ENCODE data around the gene TYMP.

The TYMP gene

GRCh38 chr22:50532824-50533796 is 3.3 kb upstream of the TYMP start:
- Histone ChIP-seq H3K4me3 (ENCODE audit: low read depth, low read length) (no peak overlapping the region), H3K4me1 (ENCODE audit: control insufficient read depth, insufficient read depth, low read length) (no peaks in the 10 kb centered on the region; the same call in 1 of the 2 replicates), H3K9me3 (ENCODE audit: control insufficient read depth, insufficient read depth, low read depth, low read length) (no peaks in the 10 kb centered on the region), H3K27ac (ENCODE audit: extremely low read depth, low read depth, low read length) (no peak overlapping the region), H3K36me3 (ENCODE audit: control insufficient read depth in 2 of 2, insufficient read depth in 1 of 2, low read length in 2 of 2) (no peaks in the 10 kb centered on the region)
- ChIA-PET POLR2A (interaction anchor here (0.6 kb wide), 1 partner anchor 231 kb away, joined by 4 read pairs; no protein-coding TSS in a partner anchor), CTCF (interaction anchor here (1.2 kb wide), 1 partner anchor 7 kb away, joined by 5 read pairs; the partner anchor contains the start of gene SCO2)
- TF ChIP-seq ZNF664 (tag by site-specific recombination; IDR thresholded peaks at IDR 0.05) (no peak), ZNF18 (tag by site-specific recombination; IDR thresholded peaks at IDR 0.05) (no peak), ZNF121 (tag by site-specific recombination; IDR thresholded peaks at IDR 0.05) (peak; percentile 90), ZSCAN18 (tag by site-specific recombination; IDR thresholded peaks at IDR 0.05) (no peak), HIC1 (tag by site-specific recombination; IDR thresholded peaks at IDR 0.05) (no peak), ZNF175 (tag by site-specific recombination; IDR thresholded peaks at IDR 0.05) (no peak), GFI1B (tag by site-specific recombination; IDR thresholded peaks at IDR 0.05) (no peak), KLF16 (tag by site-specific recombination; IDR thresholded peaks at IDR 0.05) (no peak), ZNF362 (tag by site-specific recombination; IDR thresholded peaks at IDR 0.05) (0 out of 2 replicates have a peak, but pooled peaks have one; percentile 31), IKZF3 (tag by site-specific recombination; IDR thresholded peaks at IDR 0.05) (no peak)

- H3K4me3 ChIP-seq (ENCODE audit: low read depth, low read length): no peak overlapping the region
- ChIA-PET POLR2A (interaction anchor here (0.7 kb wide), 1 partner anchor 57 kb away, joined by 3 read pairs; no protein-coding TSS in a partner anchor), CTCF (no interaction called here)
- no peak overlapping the region for H3K27ac ChIP-seq (ENCODE audit: extremely low read depth, low read depth, low read length)
- no peaks in the 10 kb centered on the region for H3K36me3 ChIP-seq (ENCODE audit: control insufficient read depth in 2 of 2, insufficient read depth in 1 of 2, low read length in 2 of 2)
- H3K9me3 ChIP-seq (ENCODE audit: control insufficient read depth, insufficient read depth, low read depth, low read length): no peaks in the 10 kb centered on the region
- no peaks in the 10 kb centered on the region; the same call in 1 of the 2 replicates for H3K4me1 ChIP-seq (ENCODE audit: control insufficient read depth, insufficient read depth, low read length)
- TF ChIP-seq ZNF302 (tag by site-specific recombination; IDR thresholded peaks at IDR 0.05; ENCODE audit: low read depth): no peak
- TF ChIP-seq INSM2 (tag by site-specific recombination; IDR thresholded peaks at IDR 0.05): no peak
- TF ChIP-seq GLIS2 (tag by site-specific recombination; IDR thresholded peaks at IDR 0.05): no peak
- TF ChIP-seq BCL11B (tag by site-specific recombination; IDR thresholded peaks at IDR 0.05; ENCODE audit: low read depth): no peak
- no peak for TF ChIP-seq ZNF707 (tag by site-specific recombination; IDR thresholded peaks at IDR 0.05)
- TF ChIP-seq ZNF10 (tag by site-specific recombination; IDR thresholded peaks at IDR 0.05): no peak
- no peak for TF ChIP-seq ZSCAN4 (tag by site-specific recombination; IDR thresholded peaks at IDR 0.05)
- no peak for TF ChIP-seq ZNF639 (tag by site-specific recombination; IDR thresholded peaks at IDR 0.05)
- TF ChIP-seq ZNF221 (tag by site-specific recombination; IDR thresholded peaks at IDR 0.05; ENCODE audit: borderline replicate concordance): no peak
These were observed 2.3 kb upstream of the TYMP start for GRCh38 chr22:50531962-50532674.
